ENCODE results near the gene HOMEZ.

GRCh38 chr14:23308721-23309445 lies 23.0 kb upstream of the HOMEZ start:
- TF ChIP-seq POLR2AphosphoS5 (IDR thresholded peaks at IDR 0.05), result no peak
- TF ChIP-seq CTCF (IDR thresholded peaks at IDR 0.05), result no peak
- no peak for TF ChIP-seq POLR2A (IDR thresholded peaks at IDR 0.05)
